NCI-H510A treated with DMSO at 0.1 percent for 48 hours (cell line): Measurements from ENCODE around the gene SORCS2.

Experiments used
- DNase-seq: peaks from one replicate; lab custom pipeline; 2025; lab: John Stamatoyannopoulos, UW

The SORCS2 gene

DNA sequence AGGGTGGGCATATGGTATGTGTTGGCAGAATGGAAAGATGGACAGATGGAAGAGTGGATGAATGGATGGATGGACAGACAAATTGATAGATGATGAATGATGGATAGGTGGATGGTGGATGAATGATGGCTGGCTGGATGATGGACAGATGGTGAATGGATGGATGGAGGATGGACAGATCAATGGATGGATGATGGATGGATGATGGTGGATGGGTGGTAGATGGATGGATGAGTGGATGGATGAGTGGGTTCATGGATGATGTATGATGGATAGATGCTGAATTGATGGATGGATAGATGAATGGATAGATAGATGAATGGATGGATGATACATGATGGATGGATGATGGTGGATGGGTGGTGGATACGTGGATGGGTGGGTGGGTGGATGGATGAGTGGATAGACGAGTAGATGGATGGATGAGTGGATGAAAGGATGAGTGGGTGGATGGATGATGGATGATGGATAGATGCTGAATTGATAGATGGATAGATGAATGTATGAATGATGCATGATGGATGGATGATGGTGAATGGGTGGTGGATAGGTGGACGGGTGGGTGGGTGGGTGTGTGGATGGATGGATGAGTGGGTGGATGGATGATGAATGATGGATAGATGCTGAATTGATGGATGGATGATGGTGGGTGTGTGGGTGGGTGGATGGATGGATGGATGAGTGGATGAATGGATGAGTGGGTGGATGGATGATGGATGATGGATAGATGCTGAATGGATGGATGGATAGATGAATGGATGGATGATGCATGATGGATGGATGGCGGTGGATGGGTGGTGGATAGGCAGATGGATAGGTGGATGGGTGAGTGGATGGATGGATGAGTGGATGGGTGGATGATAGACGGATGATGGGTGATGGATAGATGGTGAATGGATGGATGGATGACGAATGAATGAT, 497.7 kb downstream of the SORCS2 start:
- no peak for DNase-seq

- DNase-seq = no peak
Measured at GRCh38 chr4:7691061-7691460, 498.7 kb downstream of the SORCS2 start.

DNA sequence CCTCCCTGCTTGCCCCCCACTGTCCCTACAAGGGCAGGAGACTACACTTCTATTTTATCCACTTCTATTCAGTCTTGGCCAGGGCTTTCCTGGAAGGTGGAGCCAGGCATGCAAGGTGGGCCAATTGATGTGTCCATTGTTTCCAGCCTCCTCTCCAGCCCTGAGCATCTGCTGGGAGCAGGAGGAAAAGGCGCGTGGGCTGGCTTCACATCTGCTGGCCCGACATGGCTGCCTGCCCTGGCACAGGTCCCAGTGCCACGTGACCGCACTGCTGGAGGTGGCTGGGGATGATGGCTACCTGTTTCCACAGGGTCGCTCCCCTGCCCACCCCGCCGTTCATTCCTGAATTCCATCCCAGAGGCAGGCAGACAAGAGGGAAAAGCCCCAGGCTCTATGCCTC, 499.6 kb downstream of the SORCS2 start:
- DNase-seq = peak; percentile 24

DNA sequence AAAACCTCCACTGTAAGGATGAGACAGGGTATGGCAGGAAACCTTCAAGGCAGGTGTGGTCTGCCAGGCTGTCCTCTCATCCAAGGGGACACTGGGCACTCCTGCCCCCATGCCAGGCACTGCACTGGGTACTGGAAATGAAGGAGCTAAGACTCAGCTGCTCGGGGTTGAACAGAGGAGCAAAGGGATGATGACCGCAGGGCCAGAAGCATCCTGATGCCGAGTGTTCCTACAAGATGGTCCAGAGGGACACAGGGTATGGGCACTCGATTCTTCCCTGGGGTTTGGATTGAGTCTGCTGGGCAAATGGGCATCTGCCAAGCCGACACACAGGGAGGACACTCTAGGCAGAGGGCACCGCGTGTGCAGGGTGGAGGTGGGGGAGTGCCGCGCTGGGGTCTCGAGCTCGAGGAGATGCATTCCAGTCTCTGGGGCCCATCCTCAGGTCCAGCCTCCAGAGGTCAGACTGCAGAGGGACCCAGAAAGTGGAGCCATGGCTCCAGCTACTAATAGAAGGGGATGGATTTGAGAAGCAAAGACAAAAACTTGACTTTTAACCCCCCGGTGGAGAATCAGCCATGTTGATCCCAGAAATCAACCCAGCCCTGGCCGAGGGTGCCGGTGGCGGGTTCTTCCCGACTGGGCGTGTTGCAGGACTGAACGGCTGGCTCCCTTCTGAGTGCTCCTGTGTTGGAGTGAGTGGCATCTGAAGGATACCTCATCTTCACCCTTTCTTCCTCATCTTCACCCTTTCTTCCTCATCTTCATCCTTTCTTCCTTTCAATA, 500.3 kb downstream of the SORCS2 start:
- DNase-seq = no peak

DNA sequence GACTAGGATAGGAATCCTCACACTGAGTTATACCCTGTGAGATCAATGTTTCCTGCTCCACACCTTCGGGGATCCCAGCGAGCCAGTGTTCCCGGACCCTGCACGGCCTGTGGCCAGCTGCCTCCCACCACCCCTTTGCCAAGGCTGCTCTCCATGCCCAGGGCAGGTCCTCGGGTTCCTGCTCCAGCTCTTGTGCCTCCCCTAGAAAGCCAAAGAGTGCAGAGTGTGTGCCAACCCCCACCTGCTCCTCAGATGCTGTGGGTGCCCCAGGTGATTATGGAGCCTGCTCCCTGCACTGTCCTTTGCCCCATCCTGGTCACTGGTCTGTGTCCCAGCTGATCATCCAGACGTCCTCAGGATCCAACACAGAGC, 500.9 kb downstream of the SORCS2 start:
- no peak for DNase-seq

- no peak for DNase-seq
Measured at GRCh38 chr4:7693711-7694110, 501.4 kb downstream of the SORCS2 start.

DNA sequence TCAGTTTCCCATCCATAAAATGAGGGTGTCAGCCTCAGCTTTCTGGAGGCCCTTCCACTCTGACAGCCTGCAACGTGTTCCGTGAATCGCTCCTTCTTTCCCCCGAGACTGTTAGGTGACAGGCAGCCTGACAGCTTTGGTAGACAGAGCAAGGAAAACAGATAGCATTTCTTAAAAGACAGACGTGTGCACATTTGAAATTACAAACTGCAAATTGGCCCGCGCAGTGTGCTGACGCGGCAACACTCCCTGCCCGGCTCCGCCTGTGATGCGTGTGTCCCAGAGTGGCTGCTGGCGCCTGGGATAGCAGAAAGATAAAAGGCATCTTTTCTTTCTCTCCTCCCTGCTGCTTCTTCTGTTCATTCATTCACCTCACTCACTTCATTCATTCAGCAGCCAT, 502.0 kb downstream of the SORCS2 start:
- DNase-seq = no peak

GRCh38 chr4:7697343-7697742, 505.0 kb downstream of the SORCS2 start:
- DNase-seq = no peak

DNA sequence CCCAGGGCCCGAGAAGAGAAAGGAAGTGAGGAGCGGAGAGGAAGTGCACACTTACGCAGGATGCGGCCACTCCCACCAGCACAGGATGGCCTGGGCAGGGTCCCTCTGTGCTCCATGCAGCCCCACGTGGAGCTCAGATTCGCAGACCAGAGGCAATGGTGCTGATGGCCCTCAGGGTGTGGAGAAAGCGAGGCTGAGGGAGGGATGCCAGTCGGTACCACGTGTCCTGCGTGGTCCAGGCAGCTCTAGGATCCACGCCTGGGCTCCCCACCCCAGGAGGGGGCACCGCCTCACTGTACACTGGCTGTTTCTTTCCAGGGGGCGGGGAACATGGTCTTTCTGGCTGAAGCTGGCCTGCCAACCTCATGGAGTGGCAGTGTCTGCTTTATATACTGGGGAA, 505.5 kb downstream of the SORCS2 start:
- no peak for DNase-seq

DNA sequence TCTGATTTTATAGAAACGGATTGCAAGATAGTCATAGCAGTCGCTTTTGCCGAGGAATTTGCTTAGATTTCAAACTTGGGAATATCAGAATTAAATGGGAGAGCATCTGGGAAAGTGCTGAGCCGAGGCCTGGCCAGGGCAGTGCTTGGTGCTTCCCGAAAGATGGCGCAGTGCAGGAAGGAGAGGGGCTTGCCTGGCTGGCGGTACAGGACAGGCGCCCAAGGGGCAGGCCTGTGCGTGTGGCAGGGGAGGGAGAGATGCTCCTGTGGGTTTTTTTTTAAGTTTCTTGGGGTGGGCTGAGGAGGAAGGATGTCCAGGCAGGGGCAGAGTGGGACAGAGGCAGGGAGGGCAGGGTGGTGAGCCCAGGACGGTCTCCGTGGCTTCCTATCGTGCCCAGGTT, 506.2 kb downstream of the SORCS2 start:
- no peak for DNase-seq

- no peak for DNase-seq
Measured at GRCh38 chr4:7699031-7699430, 506.7 kb downstream of the SORCS2 start.

GRCh38 chr4:7699825-7700224, 507.5 kb downstream of the SORCS2 start:
- no peak for DNase-seq

DNA sequence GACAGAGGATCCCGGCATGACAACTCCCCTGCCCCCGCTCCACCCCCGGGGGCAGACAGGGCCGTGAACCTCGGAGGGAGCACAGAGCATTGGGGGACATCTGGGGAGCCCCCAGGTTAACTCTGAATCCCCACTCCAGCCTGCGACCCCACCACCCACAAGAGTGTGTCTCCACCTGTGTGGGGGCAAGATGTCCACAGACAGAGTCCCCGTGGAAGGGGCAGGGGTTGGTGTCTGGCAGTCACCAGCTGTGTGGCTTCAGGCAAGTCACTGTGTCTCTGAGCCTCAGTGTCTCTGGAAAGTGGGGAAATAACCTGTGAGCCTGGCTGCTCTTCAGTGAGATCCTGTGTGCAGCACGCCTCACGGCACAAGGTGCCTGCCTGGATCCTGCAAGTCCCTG, 508.3 kb downstream of the SORCS2 start:
- DNase-seq = no peak

GRCh38 chr4:7701866-7702649, 509.7 kb downstream of the SORCS2 start:
- DNase-seq = no peak

DNA sequence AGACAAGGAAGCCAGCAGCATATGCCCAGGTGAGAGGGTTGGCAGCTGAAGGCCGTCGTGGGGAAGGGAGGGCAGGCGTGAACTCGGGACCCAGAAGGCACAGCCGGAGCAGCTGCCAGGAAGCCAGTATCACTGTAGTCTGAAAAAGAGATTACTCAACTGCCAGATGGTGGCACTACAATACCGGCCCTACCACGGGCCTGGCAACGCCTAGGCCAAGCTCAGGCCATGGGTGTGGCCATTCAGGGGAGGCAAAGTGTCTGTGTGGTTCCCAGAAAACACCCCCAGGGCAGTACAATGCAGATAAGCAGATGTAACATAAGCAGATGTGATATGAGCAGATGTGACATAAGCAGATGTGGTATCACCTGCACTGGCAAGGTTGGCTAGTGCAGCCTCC, 511.4 kb downstream of the SORCS2 start:
- DNase-seq = no peak

DNA sequence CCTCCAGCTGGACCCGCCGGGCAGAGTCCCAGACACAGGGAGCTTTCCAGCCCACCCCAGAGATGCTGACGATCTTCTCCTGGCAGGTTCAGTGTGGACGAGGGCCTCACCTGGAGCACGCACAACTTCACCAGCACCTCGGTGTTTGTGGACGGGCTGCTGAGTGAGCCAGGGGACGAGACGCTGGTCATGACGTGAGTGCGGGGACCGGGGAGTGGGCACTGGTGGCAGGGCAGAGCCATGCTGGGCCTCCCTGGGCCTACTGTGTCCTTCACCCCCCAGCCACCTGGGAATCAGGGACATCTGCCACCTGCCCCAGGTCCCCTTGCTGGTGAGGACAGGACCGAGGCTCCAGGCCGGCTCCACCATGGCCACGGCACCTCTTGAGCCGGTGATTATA, 511.8 kb downstream of the SORCS2 start:
- no peak for DNase-seq

DNA sequence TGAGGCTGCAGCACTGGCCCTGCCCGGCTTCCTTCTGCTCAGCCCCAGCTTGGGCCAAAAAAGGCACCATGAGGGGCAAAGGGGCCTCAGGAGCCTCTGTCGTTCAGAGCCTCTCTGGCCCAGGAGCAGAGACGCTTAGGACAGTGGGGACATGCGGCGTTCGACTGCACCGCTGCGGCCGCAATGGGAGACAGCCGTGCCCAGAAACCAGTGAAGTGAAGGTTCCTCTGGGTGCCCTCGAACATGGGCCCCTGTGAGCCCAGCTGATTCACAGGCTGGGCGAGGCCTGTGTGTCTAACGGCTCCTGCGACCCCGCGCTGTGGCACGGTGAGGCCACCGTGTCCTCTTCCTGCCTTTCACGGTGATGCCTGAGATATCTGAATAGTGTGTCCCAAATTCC, 512.3 kb downstream of the SORCS2 start:
- no peak for DNase-seq

DNA sequence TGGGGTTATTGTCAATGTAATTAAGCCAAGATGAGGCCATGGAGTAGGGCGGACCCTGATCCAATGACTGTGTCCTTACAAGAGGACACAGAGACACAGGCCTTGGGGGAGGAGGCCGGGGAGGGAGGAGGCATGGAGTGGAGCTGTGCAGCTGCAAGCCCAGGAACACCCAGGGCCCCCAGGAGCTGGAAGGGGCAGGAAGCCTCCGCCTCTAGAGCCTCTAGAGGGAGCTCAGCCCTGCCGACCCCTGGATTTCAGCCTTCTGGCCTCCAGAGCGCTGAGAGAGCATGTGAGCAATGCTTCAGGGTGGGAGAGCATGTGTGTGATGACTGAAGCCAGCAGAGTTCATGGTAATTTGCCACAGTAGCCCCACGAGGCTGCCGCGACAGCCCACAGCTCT, 512.7 kb downstream of the SORCS2 start:
- no peak for DNase-seq

- no peak for DNase-seq
Measured at GRCh38 chr4:7705593-7705992, 513.3 kb downstream of the SORCS2 start.

DNA sequence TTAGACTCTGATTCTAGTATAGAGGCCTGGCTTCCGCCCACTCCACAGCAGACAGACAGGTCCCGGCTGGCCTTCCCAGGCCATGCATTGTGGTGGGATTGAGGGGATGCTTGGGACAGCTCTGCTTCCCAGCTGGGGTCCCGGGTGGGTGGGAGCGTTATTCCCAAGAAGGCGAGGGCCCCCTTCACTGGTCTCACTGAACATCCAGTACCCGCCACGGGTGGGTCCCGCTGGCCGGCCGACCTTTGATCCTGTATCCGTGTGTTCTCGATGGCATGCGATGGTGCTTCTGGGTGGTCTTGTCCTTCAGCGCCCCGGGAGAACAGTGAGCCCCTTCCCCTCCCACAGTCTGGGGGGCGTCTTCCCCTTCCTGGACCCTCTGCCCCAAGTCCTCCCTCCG, 515.9 kb downstream of the SORCS2 start:
- no peak for DNase-seq

DNA sequence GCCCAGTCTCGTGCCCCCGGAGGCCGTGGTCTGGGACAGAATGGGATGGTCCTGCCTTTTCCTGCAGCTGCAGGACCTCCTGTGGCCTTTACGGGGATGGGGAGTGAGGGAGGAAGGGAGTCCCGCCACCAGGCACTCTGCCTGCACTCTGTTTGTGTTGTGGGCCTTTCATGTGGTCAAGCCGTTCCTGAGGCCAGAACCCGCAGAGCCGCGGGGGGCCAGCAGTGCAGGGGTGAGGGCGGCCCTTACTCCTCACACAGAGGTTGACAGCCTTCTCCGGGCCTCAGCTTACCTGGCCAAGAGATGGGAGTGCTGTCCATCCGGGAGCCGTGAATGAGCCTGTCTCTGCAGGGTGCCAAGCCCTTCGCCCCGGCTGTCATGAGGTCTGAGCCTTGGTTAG, 516.6 kb downstream of the SORCS2 start:
- DNase-seq = no peak

GRCh38 chr4:7709431-7709830, 517.1 kb downstream of the SORCS2 start:
- DNase-seq = no peak

GRCh38 chr4:7710126-7710525, 517.8 kb downstream of the SORCS2 start:
- DNase-seq = no peak
